Smooth muscle cell (in vitro differentiated cells): ENCODE results near the gene TMEM178B. TPM values are rescaled to one million over a fixed set of nuclear protein-coding genes. Genes with fewer than 3 reads are reported as not detected.

ENCODE experiments used
- DNase-seq: peaks from one replicate; lab custom pipeline; 2025; ENCODE audit not compliant: unreplicated experiment; lab: John Stamatoyannopoulos, UW
- H2AFZ ChIP-seq: fragments of 200-600 bp; sonication (generic); 2 replicates; pipeline ENCODE4 v1.6.0; 2016; ENCODE audit warnings: antibody characterized with exemption, low read depth, mild to moderate bottlenecking
- H3F3A ChIP-seq: fragments of 200-600 bp; sonication (generic); 2 replicates; pipeline ENCODE4 v1.6.0; 2017; ENCODE audit warnings: antibody characterized with exemption, low read depth
- H3K27ac ChIP-seq: fragments of 200-600 bp; sonication (generic); 2 replicates; pipeline ENCODE4 v1.5.1; 2016; ENCODE audit warnings: low read depth, mild to moderate bottlenecking
- H3K27me3 ChIP-seq: fragments of 200-600 bp; sonication (generic); 2 replicates; pipeline ENCODE4 v1.6.1; 2016; ENCODE audit warnings: low read depth, mild to moderate bottlenecking
- H3K36me3 ChIP-seq: fragments of 200-600 bp; sonication (generic); 2 replicates; pipeline ENCODE4 v1.5.1; 2016; ENCODE audit warnings: low read depth
- H3K4me1 ChIP-seq: fragments of 200-600 bp; sonication (generic); 2 replicates; pipeline ENCODE4 v1.5.1; 2016; ENCODE audit warnings: low read depth
- H3K4me2 ChIP-seq: fragments of 200-600 bp; sonication (generic); 2 replicates; pipeline ENCODE4 v1.6.0; 2016; ENCODE audit warnings: mild to moderate bottlenecking
- H3K4me3 ChIP-seq: fragments of 200-600 bp; sonication (generic); 2 replicates; pipeline ENCODE4 v1.5.1; 2016; ENCODE audit warnings: mild to moderate bottlenecking
- H3K79me2 ChIP-seq: fragments of 200-600 bp; sonication (generic); 2 replicates; pipeline ENCODE4 v1.6.0; 2016; ENCODE audit warnings: low read depth, mild to moderate bottlenecking
- H3K9ac ChIP-seq: fragments of 200-600 bp; sonication (generic); 2 replicates; pipeline ENCODE4 v1.6.0; 2016; ENCODE audit warnings: low read depth
- H3K9me3 ChIP-seq: fragments of 200-600 bp; sonication (generic); replicated peaks from 2 replicates; pipeline ENCODE4 v1.5.1; 2016; ENCODE audit warnings: low read depth
- H4K20me1 ChIP-seq: fragments of 200-600 bp; sonication (generic); 2 replicates; pipeline ENCODE4 v1.6.0; 2016; ENCODE audit warnings: low read depth
- CTCF ChIP-seq: fragments of 200-600 bp; sonication (generic); IDR thresholded peaks from 2 replicates; pipeline ENCODE4 v1.5.1; 2017; ENCODE audit warnings: borderline replicate concordance, mild to moderate bottlenecking, antibody characterized with exemption; ENCODE audit not compliant: insufficient read depth, poor library complexity, severe bottlenecking
- WGBS: methylation state at CpG from one replicate; pipeline ENCODE4 v1.1.7; 2016; ENCODE audit warnings: low lambda C conversion rate; 5-methylcytosine and 5-hydroxymethylcytosine counted together
- polyA plus RNA-seq: library from polyadenylated mRNA; unstranded; fragments of >200 nt; fragmentation: Nextera tagmentation; extraction: Ambion mirVana; gene quantifications from 2 replicates; pipeline ENCODE4 v1.2.1, GENCODE V29; 2016
- total RNA-seq: library from RNA; depleted of rRNA; stranded (reverse); fragments of >200 nt; gene quantifications from 2 replicates; pipeline ENCODE4 v1.2.3, GENCODE V29; 2014

TMEM178B gene
- total and polyA plus RNA-seq, 2 experiments from 2014 or later = 0.72 TPM; not detected in 1

DNA sequence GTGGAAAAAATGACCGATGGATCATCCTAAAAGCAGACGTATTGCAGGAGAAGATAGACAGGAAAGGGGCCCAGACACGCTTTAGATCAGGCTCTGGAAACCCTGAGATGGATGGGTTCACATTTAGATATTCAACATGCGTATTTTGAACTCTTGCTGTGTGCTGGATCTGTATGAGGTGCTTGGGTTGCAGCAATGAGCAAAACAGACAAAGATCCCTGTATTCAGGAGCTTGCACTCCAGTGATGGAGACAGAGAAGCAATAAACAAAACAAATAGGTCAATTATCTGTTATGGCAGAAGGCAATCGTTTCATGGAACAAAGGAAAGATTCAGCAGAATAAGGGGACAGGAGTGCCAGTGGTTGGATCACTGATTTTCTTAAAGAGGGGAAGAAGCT lies 275.5 kb downstream of the TMEM178B start:
- H3K9me3 ChIP-seq = no peaks in the 10 kb centered on the region
- H3K27ac ChIP-seq = no peak overlapping the region
- H3K79me2 ChIP-seq = no peaks in the 10 kb centered on the region
- no peak overlapping the region for H3K9ac ChIP-seq
- DNase-seq = no peak
- peaks cover 5% of the 10 kb centered on the region for H3F3A ChIP-seq
- H4K20me1 ChIP-seq = no peaks in the 10 kb centered on the region
- no peak overlapping the region for H3K4me3 ChIP-seq
- no peak overlapping the region for H3K4me2 ChIP-seq
- H2AFZ ChIP-seq = no peak overlapping the region
- no peaks in the 10 kb centered on the region for H3K36me3 ChIP-seq
- no peaks in the 10 kb centered on the region for H3K27me3 ChIP-seq
- TF ChIP-seq CTCF = no peak
- H3K4me1 ChIP-seq = peaks cover 4% of the 10 kb centered on the region
- WGBS = 86% methylated on average over 5 of the region's 5 CpGs

DNA sequence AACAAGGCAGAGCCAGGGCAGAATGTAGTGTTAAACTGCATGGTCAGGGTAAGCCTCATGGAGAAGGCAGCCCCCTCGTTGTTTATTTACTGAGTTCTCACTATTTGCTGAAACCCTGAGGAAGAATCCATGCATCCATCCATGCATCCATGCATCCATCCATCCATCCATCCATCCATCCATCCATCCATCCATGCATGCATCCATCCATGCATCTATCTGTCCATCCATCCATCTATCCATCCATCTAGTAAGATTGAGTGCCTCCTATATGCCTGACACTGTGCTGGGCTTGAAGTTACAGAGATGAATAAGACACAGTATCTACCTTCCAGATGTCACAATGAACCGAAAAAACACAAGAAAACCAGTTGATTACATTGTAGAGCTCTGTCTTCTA lies 275.9 kb downstream of the TMEM178B start:
- no peak overlapping the region for H3K27ac ChIP-seq
- peaks cover 10% of the 10 kb centered on the region for H3F3A ChIP-seq
- H3K79me2 ChIP-seq = no peaks in the 10 kb centered on the region
- no peak overlapping the region for H3K4me2 ChIP-seq
- no peaks in the 10 kb centered on the region for H3K27me3 ChIP-seq
- no peaks in the 10 kb centered on the region for H3K9me3 ChIP-seq
- H2AFZ ChIP-seq = no peak overlapping the region
- no peak for TF ChIP-seq CTCF
- no peaks in the 10 kb centered on the region for H3K36me3 ChIP-seq
- DNase-seq = no peak
- H4K20me1 ChIP-seq = no peaks in the 10 kb centered on the region
- 94% methylated on average over 2 of the region's 2 CpGs for whole genome bisulfite sequencing
- H3K4me1 ChIP-seq = peaks cover 9% of the 10 kb centered on the region
- H3K4me3 ChIP-seq = no peak overlapping the region
- no peak overlapping the region for H3K9ac ChIP-seq

DNA sequence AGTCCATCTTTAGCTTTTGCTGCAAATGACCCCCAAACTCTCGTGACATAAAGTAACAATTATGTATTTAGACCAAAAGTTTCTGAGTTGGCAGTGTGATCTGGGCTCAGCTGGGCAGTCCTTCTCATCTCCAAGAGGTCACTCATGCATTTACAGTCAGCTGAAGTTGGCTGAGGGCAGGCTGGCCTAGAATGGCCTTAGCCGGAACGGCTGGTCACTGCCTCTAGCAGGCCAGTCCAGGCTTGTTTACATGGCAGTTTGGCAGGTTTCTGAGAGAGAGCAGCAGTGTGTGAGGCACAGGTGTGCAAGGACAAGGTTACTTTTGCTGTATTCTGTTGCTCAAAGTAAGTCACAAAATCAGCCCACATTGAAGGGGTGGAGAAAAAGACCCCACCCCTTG lies 277.3 kb downstream of the TMEM178B start:
- H3K36me3 ChIP-seq = no peaks in the 10 kb centered on the region
- H3K27ac ChIP-seq = no peak overlapping the region
- no peak for TF ChIP-seq CTCF
- H3K9me3 ChIP-seq = no peaks in the 10 kb centered on the region
- H3F3A ChIP-seq = peaks cover 10% of the 10 kb centered on the region
- H4K20me1 ChIP-seq = no peaks in the 10 kb centered on the region
- no peak overlapping the region for H2AFZ ChIP-seq
- WGBS = 80% methylated on average over 3 of the region's 3 CpGs
- no peak for DNase-seq
- H3K79me2 ChIP-seq = no peaks in the 10 kb centered on the region
- no peak overlapping the region for H3K4me2 ChIP-seq
- H3K4me1 ChIP-seq = peaks cover 14% of the 10 kb centered on the region
- no peak overlapping the region for H3K9ac ChIP-seq
- H3K27me3 ChIP-seq = no peaks in the 10 kb centered on the region
- H3K4me3 ChIP-seq = no peak overlapping the region

GRCh38 chr7:141352955-141353354 lies 279.1 kb downstream of the TMEM178B start:
- Histone ChIP-seq H3K36me3 (no peaks in the 10 kb centered on the region), H3K4me3 (no peak overlapping the region), H3K27me3 (no peaks in the 10 kb centered on the region), H3F3A (peaks cover 10% of the 10 kb centered on the region), H3K79me2 (no peaks in the 10 kb centered on the region), H2AFZ (no peak overlapping the region), H3K9ac (no peak overlapping the region), H4K20me1 (no peaks in the 10 kb centered on the region), H3K4me1 (peaks cover 14% of the 10 kb centered on the region), H3K27ac (no peak overlapping the region), H3K9me3 (no peaks in the 10 kb centered on the region), H3K4me2 (no peak overlapping the region)
- DNase-seq = no peak
- 90% methylated on average over 3 of the region's 3 CpGs for WGBS
- no peak for TF ChIP-seq CTCF
